Spleen (tissue), 11 donors: ENCODE measurements around the gene FGF18. TPM values are rescaled to one million over a fixed set of nuclear protein-coding genes. Genes with fewer than 3 reads are reported as not detected.

ENCODE experiments used
- DNase-seq: peaks from one replicate; pipeline ENCODE4 v3.0.0-alpha.2; 2020
- H3K27ac ChIP-seq, 8 donors: fragments of 200-600 bp; sonication (generic) in 7 of 8; 1 replicate in 4 of 8; 2 replicates in 4 of 8; pipeline versions ENCODE4 v1.5.0 to v1.8.0; 2016 to 2021; ENCODE audit warnings: inconsistent platforms in 4 of 8, mild to moderate bottlenecking in 4 of 8, moderate library complexity in 1 of 8
- H3K27me3 ChIP-seq, 7 donors: fragments of 200-600 bp; sonication (generic) in 6 of 7; replicated peaks in 1 of 7; 1 replicate in 4 of 7; 2 replicates in 3 of 7; pipeline versions ENCODE4 v1.5.0 to v1.8.0; 2016 to 2021; ENCODE audit warnings: inconsistent platforms in 3 of 7, mild to moderate bottlenecking in 1 of 7
- H3K36me3 ChIP-seq, 6 donors: fragments of 200-600 bp; sonication (generic) in 5 of 6; 1 replicate in 4 of 6; 2 replicates in 2 of 6; pipeline versions ENCODE4 v1.5.0 to v1.8.0; 2016 to 2021; ENCODE audit warnings: inconsistent platforms in 2 of 6
- H3K4me1 ChIP-seq, 6 donors: fragments of 200-600 bp; sonication (generic) in 5 of 6; 1 replicate in 3 of 6; 2 replicates in 3 of 6; pipeline versions ENCODE4 v1.5.0 to v1.8.0; 2016 to 2021; ENCODE audit warnings: inconsistent platforms in 3 of 6
- H3K4me3 ChIP-seq, 8 donors: fragments of 200-600 bp; sonication (generic) in 7 of 8; 1 replicate in 4 of 8; 2 replicates in 4 of 8; pipeline versions ENCODE4 v1.5.0 to v1.8.0; 2016 to 2021; ENCODE audit warnings: inconsistent platforms in 4 of 8, mild to moderate bottlenecking in 4 of 8, moderate library complexity in 2 of 8
- H3K9me3 ChIP-seq, 8 donors: fragments of 200-600 bp; sonication (generic) in 7 of 8; 1 replicate in 4 of 8; 2 replicates in 4 of 8; pipeline versions ENCODE4 v1.5.0 to v1.8.0; 2016 to 2021; ENCODE audit warnings: inconsistent platforms in 4 of 8
- CTCF ChIP-seq, 11 experiments: fragments of 200-600 bp in 7 of 11; fragments of 450-650 bp in 4 of 11; sonication (generic) in 4 of 11; IDR thresholded peaks in 8 of 11; conservative IDR thresholded peaks in 3 of 11; 1 replicate in 7 of 11; 2 replicates in 4 of 11; pipeline versions ENCODE4 v1.4.0 to v1.8.0; 2016 to 2021; ENCODE audit warnings: antibody characterized with exemption in 11 of 11, inconsistent platforms in 4 of 11, mild to moderate bottlenecking in 1 of 11
- POLR2A ChIP-seq, 3 donors: fragments of 450-650 bp; IDR thresholded peaks; one replicate each; pipeline ENCODE4 v1.5.1; 2017; ENCODE audit warnings: antibody characterized with exemption in 3 of 3, mild to moderate bottlenecking in 1 of 3
- POLR2AphosphoS5 ChIP-seq, 3 donors: sonication (generic); formaldehyde crosslinking; IDR thresholded peaks; one replicate each; pipeline ENCODE4 v1.5.1; 2017; ENCODE audit warnings: antibody characterized with exemption in 3 of 3
- WGBS, 5 donors: extraction: QIAGEN DNeasy Blood & Tissue Kit in 3 of 5; methylation state at CpG; one replicate each; pipeline versions ENCODE4 v1.1.5 to v1.1.7; 2013 to 2018; 5-methylcytosine and 5-hydroxymethylcytosine counted together
- intact Hi-C: fragments of 100-400 bp; cut with DNase I; formaldehyde crosslinking; loops from one replicate; pipeline ENCODE4 v1.15.0; 2023; ENCODE audit warnings: low total_unique reads
- microRNA-seq, 3 donors: library from miRNA; unstranded; fragments of <30 nt; microRNA quantifications; one replicate each; pipeline versions ENCODE4 to v1.1.0, GENCODE V29; 2019 to 2020
- polyA plus RNA-seq, 3 donors: library from polyadenylated mRNA; stranded (reverse); fragments of 200-250 nt; gene quantifications; one replicate each; pipeline ENCODE4 v1.2.1, GENCODE V29; 2013
- small RNA-seq, 4 donors: library from RNA; depleted of rRNA; stranded (forward); fragments of <200 nt; gene quantifications; one replicate each; pipeline ENCODE3, GENCODE V24; 2016
- total RNA-seq, 7 donors: library from RNA; depleted of rRNA in 3 of 7; stranded (reverse); fragments of >200 nt in 3 of 7; fragmentation: NEBNext Ultra II Directional in 4 of 7; extraction: Animal tissue kit (Norgen Biotek cat#: 25700) in 4 of 7; gene quantifications; one replicate each; pipeline versions ENCODE4 v1.1.0 to v1.2.1, GENCODE V29; 2016 to 2021
- donor health status: healthy with polysubstance abuse.
- donor health status: DM: no; HTN: no; CAD: no; lungs with moderate emphysema.
- donor health status: DM: no; HTN: no; CAD: no.
- donor health status: Bipolar disorder and iron deficiency.
- donor health status: healthy.
- donor health status: DM: no; HTN: no; CAD: no.
- donor health status: DM: yes; HTN: yes; CAD: no.

FGF18 gene
- total and polyA plus RNA-seq, 10 donors, result 0.22 to 0.74 (median 0.33) TPM; not detected in 1

DNA sequence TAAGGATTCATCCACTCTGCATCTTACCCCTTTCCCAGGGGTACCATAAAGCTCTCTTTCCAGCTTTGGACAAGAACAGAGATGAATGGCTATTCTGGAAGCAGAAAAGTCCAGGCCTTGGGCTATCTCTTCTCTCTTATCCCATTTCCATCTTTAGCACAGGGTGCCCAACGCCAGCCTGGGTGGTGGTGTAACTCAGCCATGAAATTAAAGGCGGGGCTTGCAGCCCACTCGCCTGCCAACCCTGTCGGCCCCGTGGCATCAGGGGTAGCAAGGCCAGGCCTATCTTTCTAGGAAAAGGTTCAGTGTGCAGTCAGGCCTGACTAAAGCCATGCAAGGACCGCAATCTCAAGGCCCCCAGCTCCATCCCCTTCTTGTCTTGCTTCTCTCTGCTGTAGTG lies 78.7 kb downstream of the FGF18 start:
- H3K27ac ChIP-seq, result no peak overlapping the region
- H3K27me3 ChIP-seq, result no peaks in the 10 kb centered on the region
- no peaks in the 10 kb centered on the region for H3K9me3 ChIP-seq
- no peak overlapping the region for H3K4me3 ChIP-seq
- no peak for DNase-seq
- intact Hi-C loops, result no loop called here
- 73 to 83% (median 81%) methylated on average over 6 of the region's 6 CpGs for WGBS, 5 donors
- TF ChIP-seq CTCF (IDR thresholded peaks at IDR 0.05 in 8 of 11, conservative IDR thresholded peaks at IDR 0.05 in 3 of 11), result no peak
- TF ChIP-seq POLR2A (IDR thresholded peaks at IDR 0.05), result no peak
- no peak for TF ChIP-seq POLR2AphosphoS5 (IDR thresholded peaks at IDR 0.05)
- H3K4me1 ChIP-seq, result peaks cover 0 to 22% (median 4%) of the 10 kb centered on the region in 6 donors
- H3K36me3 ChIP-seq, result no peaks in the 10 kb centered on the region

- Histone ChIP-seq H3K27ac (no peak overlapping the region), H3K36me3 (no peaks in the 10 kb centered on the region), H3K4me3 (no peak overlapping the region), H3K4me1 (peaks cover 0 to 8% (median 0%) of the 10 kb centered on the region in 6 donors), H3K9me3 (no peaks in the 10 kb centered on the region), H3K27me3 (no peaks in the 10 kb centered on the region)
- DNase-seq, result no peak
- intact Hi-C loops, result no loop called here
- TF ChIP-seq POLR2A (IDR thresholded peaks at IDR 0.05), result no peak
- no peak for TF ChIP-seq CTCF (IDR thresholded peaks at IDR 0.05 in 8 of 11, conservative IDR thresholded peaks at IDR 0.05 in 3 of 11)
- TF ChIP-seq POLR2AphosphoS5 (IDR thresholded peaks at IDR 0.05), result no peak
- 88 to 96% (median 93%) methylated on average over 4 of the region's 4 CpGs for WGBS, 5 donors
Measured at GRCh38 chr5:171499611-171500010, 80.2 kb downstream of the FGF18 start.

DNA sequence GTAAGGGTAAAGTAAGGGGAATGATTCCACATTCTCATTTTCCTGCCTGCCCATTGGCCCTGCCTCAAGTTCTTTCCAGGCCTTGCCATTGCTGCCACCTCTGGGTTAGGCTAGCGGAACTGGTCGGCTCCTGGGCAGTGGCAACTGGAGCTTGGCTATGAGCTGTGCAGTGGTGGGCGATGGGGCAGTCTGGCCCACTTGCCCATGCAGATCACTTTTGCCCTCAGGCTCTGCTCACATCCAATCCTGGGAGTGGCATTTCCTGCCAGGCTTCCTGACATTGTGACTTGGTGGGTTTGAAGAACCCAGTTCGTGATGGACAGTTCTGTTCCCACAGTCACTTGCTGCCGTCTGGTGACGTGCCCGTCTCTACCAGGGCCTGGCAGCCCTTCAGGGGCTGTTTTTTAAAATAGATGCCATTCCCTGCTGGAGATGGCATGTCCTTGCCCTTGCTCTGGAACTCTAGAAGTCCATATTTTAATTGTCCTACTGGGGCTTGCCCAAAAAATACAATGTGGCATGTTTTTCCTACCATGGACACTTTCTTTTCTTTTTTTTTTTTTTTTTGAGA lies 86.1 kb downstream of the FGF18 start:
- no peaks in the 10 kb centered on the region for H3K4me1 ChIP-seq
- H3K27ac ChIP-seq, result no peak overlapping the region
- no peak for TF ChIP-seq CTCF (IDR thresholded peaks at IDR 0.05 in 8 of 11, conservative IDR thresholded peaks at IDR 0.05 in 3 of 11)
- no peak for TF ChIP-seq POLR2AphosphoS5 (IDR thresholded peaks at IDR 0.05)
- TF ChIP-seq POLR2A (IDR thresholded peaks at IDR 0.05), result no peak
- intact Hi-C loops, result no loop called here
- H3K9me3 ChIP-seq, result no peaks in the 10 kb centered on the region
- H3K36me3 ChIP-seq, result no peaks in the 10 kb centered on the region
- DNase-seq, result no peak
- 73 to 82% (median 76%) methylated on average over 7 of the region's 7 CpGs for WGBS, 5 donors
- peaks cover 0 to 7% (median 0%) of the 10 kb centered on the region in 7 donors for H3K27me3 ChIP-seq
- H3K4me3 ChIP-seq, result no peak overlapping the region

GRCh38 chr5:171506951-171507350 lies 87.5 kb downstream of the FGF18 start:
- TF ChIP-seq POLR2A (IDR thresholded peaks at IDR 0.05) (no peak), CTCF (IDR thresholded peaks at IDR 0.05 in 8 of 11, conservative IDR thresholded peaks at IDR 0.05 in 3 of 11) (no peak), POLR2AphosphoS5 (IDR thresholded peaks at IDR 0.05) (no peak)
- intact Hi-C loops, result no loop called here
- peaks cover 0 to 7% (median 0%) of the 10 kb centered on the region in 7 donors for H3K27me3 ChIP-seq
- H3K4me3 ChIP-seq, result no peak overlapping the region
- no peak for DNase-seq
- no peaks in the 10 kb centered on the region for H3K36me3 ChIP-seq
- no peaks in the 10 kb centered on the region for H3K9me3 ChIP-seq
- H3K4me1 ChIP-seq, result no peaks in the 10 kb centered on the region
- WGBS, 5 donors, result 74 to 89% (median 87%) methylated on average over 3 of the region's 3 CpGs
- H3K27ac ChIP-seq, result no peak overlapping the region

Small RNA genes lying within 50 kb of the gene (microRNA-seq; reads per million reads assigned to microRNA genes)
- 0 to 2.5 (median 1.8) reads per million in 3 donors for gene MIR3912

Small RNA genes lying within 50 kb of the gene (small RNA-seq; reads per million reads assigned to genes)
- gene MIR3912, result 0.60 to 2.4 (median 1.6) reads per million in 4 donors

Other genes with a start within 250 kb of the FGF18 start
- gene TLX3, start 110.4 kb upstream of the FGF18 start, total RNA-seq, result not detected
- not detected for gene TLX3, start 110.4 kb upstream of the FGF18 start, polyA plus RNA-seq
- gene NPM1, start 31.8 kb upstream of the FGF18 start, total RNA-seq, result 100 to 1,000 TPM; 441 to 681 (median 572) TPM
- gene NPM1, start 31.8 kb upstream of the FGF18 start, polyA plus RNA-seq, result 1,000 to 10,000 TPM; 1,521 to 2,472 (median 2,090) TPM